RWPE2 (cell line): Measurements from ENCODE around the gene FYCO1.

ENCODE experiments used
- ATAC-seq: fragments of 200-7000 bp; cut with Tn5 transposase; 3 replicates; pipeline ENCODE4 v1.9.1; 2021; ENCODE audit warnings: low read depth
- DNase-seq: peaks from one replicate; pipeline ENCODE4 v3.0.0-alpha.2; 2020; ENCODE audit warnings: low spot score
- H3K27ac ChIP-seq: fragments of 450-650 bp; 2 replicates; pipeline ENCODE4 v1.5.1; 2017; ENCODE audit warnings: mild to moderate bottlenecking; ENCODE audit not compliant: poor library complexity, severe bottlenecking
- H3K27me3 ChIP-seq: fragments of 250-450 bp; sonication (Bioruptor Pico); 2 replicates; pipeline ENCODE4 v1.5.1; 2021; ENCODE audit warnings: mild to moderate bottlenecking, moderate library complexity; ENCODE audit not compliant: insufficient read depth, poor library complexity, severe bottlenecking
- H3K36me3 ChIP-seq: fragments of 250-450 bp; sonication (Bioruptor Pico); 2 replicates; pipeline ENCODE4 v1.5.1; 2020; ENCODE audit warnings: low read depth, mild to moderate bottlenecking, moderate library complexity
- H3K4me1 ChIP-seq: fragments of 250-450 bp; sonication (Bioruptor Pico); 2 replicates; pipeline ENCODE4 v1.5.1; 2021; ENCODE audit warnings: mild to moderate bottlenecking, moderate library complexity; ENCODE audit not compliant: insufficient read depth, poor library complexity, severe bottlenecking
- H3K4me3 ChIP-seq: fragments of 250-450 bp; sonication (Bioruptor Pico); 2 replicates; pipeline ENCODE4 v1.5.1; 2021; ENCODE audit warnings: mild to moderate bottlenecking, moderate library complexity; ENCODE audit not compliant: severe bottlenecking
- H3K9me3 ChIP-seq: fragments of 250-450 bp; sonication (Bioruptor Pico); 2 replicates; pipeline ENCODE4 v1.5.1; 2021; ENCODE audit warnings: mild to moderate bottlenecking, moderate library complexity; ENCODE audit not compliant: severe bottlenecking
- TF ChIP-seq, protein P1 (sequence below): fragments of 450-650 bp; IDR thresholded peaks from one replicate; pipeline ENCODE4 v1.5.1; 2017; ENCODE audit warnings: mild to moderate bottlenecking, moderate library complexity; ENCODE audit not compliant: poor library complexity, severe bottlenecking

The FYCO1 gene

DNA sequence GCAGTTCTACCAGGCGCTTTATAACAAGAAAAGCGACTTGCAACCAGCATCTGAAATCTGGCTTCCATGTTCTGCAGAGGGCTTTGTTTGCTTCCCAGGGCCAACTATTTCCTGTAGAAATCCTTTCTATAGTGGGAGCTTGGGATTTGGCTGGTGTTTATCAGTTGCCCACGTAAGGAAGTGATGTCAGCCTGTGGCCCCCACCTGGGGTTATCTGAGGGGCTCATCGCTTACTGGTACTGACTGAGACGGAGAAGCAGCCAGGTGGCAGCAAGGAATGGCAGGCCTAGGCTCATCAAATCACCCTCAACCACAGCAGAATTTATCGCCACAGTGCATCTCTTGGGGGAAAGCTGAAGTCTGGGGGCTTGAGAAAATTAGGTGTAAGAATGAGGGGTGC, 123.8 kb downstream of the FYCO1 start:
- H3K36me3 ChIP-seq, result no peaks in the 10 kb centered on the region
- H3K4me1 ChIP-seq, result no peaks in the 10 kb centered on the region
- DNase-seq (no peak), ATAC-seq (no peak)
- no peaks in the 10 kb centered on the region for H3K9me3 ChIP-seq
- no peak overlapping the region for H3K4me3 ChIP-seq
- H3K27ac ChIP-seq, result no peak overlapping the region
- TF ChIP-seq, protein P1, sequence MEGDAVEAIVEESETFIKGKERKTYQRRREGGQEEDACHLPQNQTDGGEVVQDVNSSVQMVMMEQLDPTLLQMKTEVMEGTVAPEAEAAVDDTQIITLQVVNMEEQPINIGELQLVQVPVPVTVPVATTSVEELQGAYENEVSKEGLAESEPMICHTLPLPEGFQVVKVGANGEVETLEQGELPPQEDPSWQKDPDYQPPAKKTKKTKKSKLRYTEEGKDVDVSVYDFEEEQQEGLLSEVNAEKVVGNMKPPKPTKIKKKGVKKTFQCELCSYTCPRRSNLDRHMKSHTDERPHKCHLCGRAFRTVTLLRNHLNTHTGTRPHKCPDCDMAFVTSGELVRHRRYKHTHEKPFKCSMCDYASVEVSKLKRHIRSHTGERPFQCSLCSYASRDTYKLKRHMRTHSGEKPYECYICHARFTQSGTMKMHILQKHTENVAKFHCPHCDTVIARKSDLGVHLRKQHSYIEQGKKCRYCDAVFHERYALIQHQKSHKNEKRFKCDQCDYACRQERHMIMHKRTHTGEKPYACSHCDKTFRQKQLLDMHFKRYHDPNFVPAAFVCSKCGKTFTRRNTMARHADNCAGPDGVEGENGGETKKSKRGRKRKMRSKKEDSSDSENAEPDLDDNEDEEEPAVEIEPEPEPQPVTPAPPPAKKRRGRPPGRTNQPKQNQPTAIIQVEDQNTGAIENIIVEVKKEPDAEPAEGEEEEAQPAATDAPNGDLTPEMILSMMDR, result no peak
- H3K27me3 ChIP-seq, result no peaks in the 10 kb centered on the region

DNA sequence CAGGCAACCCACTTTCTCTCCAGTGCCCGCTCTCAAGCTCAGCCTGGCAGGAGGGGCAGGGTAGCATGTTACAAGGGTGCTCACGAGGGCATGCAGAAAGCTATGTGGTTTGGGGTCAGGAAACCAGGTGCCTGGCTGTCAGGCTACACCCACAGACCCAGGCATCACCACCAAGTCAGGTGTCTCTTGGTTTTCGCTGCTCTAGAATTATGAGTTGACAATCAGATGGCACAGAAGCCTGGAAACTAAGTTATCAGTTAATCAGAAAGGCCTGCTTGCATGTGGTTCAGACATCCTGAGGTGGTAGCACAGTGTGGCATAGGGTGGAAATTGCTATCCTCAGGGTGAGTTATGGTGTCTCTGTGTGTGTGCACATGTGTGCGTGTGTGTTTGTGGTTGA, 125.5 kb downstream of the FYCO1 start:
- Histone ChIP-seq H3K36me3 (no peaks in the 10 kb centered on the region), H3K27ac (no peak overlapping the region), H3K9me3 (no peaks in the 10 kb centered on the region), H3K27me3 (peaks cover 9% of the 10 kb centered on the region), H3K4me1 (no peaks in the 10 kb centered on the region), H3K4me3 (no peak overlapping the region)
- DNase-seq, result no peak
- no peak; the same call in 2 of the 3 replicates for ATAC-seq
- TF ChIP-seq, protein P1, result no peak

DNA sequence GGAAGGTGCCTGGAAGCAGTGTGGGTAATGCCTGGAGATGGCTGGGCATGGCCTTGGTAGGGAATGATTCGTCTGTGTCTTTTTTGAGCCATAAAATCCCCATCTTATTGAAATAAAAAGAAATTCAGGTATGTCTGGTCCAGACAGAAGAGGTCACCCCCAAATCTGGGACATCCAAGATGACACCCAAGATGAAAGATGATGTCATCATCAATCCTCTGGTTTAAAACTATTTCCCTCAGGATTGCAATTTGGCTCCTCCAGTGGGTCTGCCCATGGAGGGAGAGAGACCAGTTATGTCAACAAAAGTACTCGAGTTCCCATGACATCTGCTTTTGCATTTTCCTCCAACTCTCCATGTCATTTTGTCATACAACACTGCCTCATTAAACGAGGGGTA, 126.0 kb downstream of the FYCO1 start:
- no peaks in the 10 kb centered on the region for H3K9me3 ChIP-seq
- TF ChIP-seq, protein P1, result no peak
- ATAC-seq, result no peak
- no peak overlapping the region for H3K4me3 ChIP-seq
- DNase-seq, result no peak
- no peaks in the 10 kb centered on the region for H3K4me1 ChIP-seq
- no peak overlapping the region for H3K27ac ChIP-seq
- peaks cover 9% of the 10 kb centered on the region for H3K27me3 ChIP-seq
- H3K36me3 ChIP-seq, result no peaks in the 10 kb centered on the region

DNA sequence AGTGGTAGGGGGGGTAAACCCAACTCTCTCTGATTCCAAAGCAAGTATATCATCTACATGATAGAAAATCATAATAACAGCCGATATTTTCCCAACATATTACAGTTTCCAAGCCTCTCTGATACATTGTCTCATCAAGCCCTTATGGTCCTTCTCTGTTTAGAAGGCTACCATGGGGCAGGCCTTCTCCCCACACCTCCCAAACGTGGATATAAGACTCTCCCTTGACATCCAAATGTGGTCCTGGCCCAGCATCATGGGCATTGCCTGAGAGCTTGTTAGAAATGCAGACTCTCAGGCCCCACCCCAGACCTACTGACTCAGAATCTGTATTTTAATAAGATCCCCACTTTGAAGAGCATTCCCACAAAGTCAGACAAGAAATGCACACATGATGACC, 127.0 kb downstream of the FYCO1 start:
- ATAC-seq, result no peak
- TF ChIP-seq, protein P1, result no peak
- Histone ChIP-seq H3K27ac (no peak overlapping the region), H3K4me3 (no peak overlapping the region), H3K4me1 (no peaks in the 10 kb centered on the region), H3K9me3 (no peaks in the 10 kb centered on the region), H3K36me3 (no peaks in the 10 kb centered on the region), H3K27me3 (peaks cover 9% of the 10 kb centered on the region)
- DNase-seq, result no peak

DNA sequence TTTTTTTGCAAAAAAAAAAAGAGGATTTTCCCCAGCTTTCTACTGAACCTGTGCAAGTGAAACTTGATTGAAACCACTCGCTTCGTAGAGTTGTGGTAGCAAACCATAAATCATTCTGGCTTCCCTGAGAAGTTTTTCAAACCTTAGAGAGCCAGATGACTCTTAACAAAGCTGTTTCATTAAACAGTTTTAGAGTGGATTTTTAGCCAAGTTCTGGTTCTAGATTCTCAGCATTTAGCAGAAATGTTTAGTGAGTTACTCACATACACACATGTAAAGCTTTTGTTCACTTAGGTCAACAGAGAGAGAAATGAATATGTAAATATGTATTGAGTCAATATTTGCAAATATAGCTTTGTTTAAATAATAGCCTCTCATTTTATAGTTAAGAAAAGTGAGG, 127.4 kb downstream of the FYCO1 start:
- Histone ChIP-seq H3K4me1 (no peaks in the 10 kb centered on the region), H3K36me3 (no peaks in the 10 kb centered on the region), H3K27ac (no peak overlapping the region), H3K4me3 (no peak overlapping the region), H3K9me3 (no peaks in the 10 kb centered on the region), H3K27me3 (peaks cover 9% of the 10 kb centered on the region)
- DNase-seq, result no peak
- TF ChIP-seq, protein P1, result no peak
- ATAC-seq, result no peak
